ENCODE results near the gene CEP70.

GRCh38 chr3:138588445-138588844, 5.6 kb downstream of the CEP70 start:
- TF ChIP-seq CTCF (IDR thresholded peaks at IDR 0.05; ENCODE audit: low read length) (no peak), EZH2 (IDR thresholded peaks at IDR 0.05; ENCODE audit: borderline replicate concordance, low read length) (no peak)

Measured in OCI-LY1 (cell line).